ENCODE results near the gene TUBB. TPM values are rescaled to one million over a fixed set of nuclear protein-coding genes. Genes with fewer than 3 reads are reported as not detected.

TUBB gene
- total and polyA plus RNA-seq, 9 of the 15 experiments (the other 6 are each of a cell fraction or from before 2014, with no cell fraction given): 971 to 2,870 (median 1,478) TPM

DNA sequence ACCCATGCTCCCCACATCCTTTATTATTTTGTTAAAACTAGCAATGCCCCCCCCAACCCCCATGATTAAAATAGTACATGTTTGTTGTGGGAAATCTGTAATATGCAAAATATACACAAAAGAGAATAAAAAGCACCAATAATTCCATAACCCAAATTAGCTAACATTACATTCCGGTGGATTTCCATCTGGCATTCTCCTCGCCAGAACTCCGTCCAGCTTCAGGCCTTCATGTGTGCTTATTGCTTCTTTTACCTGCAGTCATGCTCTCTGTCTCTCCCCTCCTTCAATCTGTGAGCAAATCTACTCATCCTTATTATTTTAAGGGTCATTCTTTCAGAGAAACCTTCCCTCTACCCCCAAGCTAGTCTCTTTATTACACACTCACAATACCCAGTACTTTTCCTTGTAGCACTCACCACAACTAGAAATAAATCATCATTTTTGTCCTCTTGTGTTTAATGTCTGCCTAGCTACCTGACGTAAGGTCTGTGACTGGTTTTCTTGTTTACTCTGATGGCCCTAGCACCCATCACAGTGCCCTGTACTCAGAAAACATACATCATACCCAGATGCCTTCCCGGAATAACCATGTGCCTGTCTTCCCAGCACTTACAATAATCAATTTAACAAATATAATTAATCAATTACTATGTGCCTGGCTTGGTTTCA lies 49.8 kb downstream of the TUBB start (continued):
- TF ChIP-seq PBX2 (CRISPR knock-in tag; IDR thresholded peaks at IDR 0.05; ENCODE audit: low read depth) (no peak), PBX2 (tag; conservative IDR thresholded peaks at IDR 0.05; ENCODE audit: low read depth) (no peak), SP1 (CRISPR knock-in tag; IDR thresholded peaks at IDR 0.05) (no peak), ZKSCAN1 (IDR thresholded peaks at IDR 0.05; ENCODE audit: low read depth, low read length) (no peak), FOSL1 (tag; conservative IDR thresholded peaks at IDR 0.05) (peak; percentile 94), BACH1 (tag; IDR thresholded peaks at IDR 0.05) (peak; percentile 12; the same call in 1 of the 2 replicates), RUNX1 (IDR thresholded peaks at IDR 0.05; ENCODE audit: low read depth) (no peak), CGGBP1 (CRISPR knock-in tag; IDR thresholded peaks at IDR 0.05) (0 out of 2 replicates have a peak, but pooled peaks have one; percentile 13), NR2C1 (IDR thresholded peaks at IDR 0.05) (no peak), NR2C1 (tag; IDR thresholded peaks at IDR 0.05) (no peak), ZBTB49 (CRISPR knock-in tag; IDR thresholded peaks at IDR 0.05; ENCODE audit: borderline replicate concordance) (no peak), NCOA1 (IDR thresholded peaks at IDR 0.05; ENCODE audit: low read depth) (no peak), PATZ1 (CRISPR knock-in tag; IDR thresholded peaks at IDR 0.05; ENCODE audit: borderline replicate concordance) (no peak), ZNF740 (CRISPR knock-in tag; IDR thresholded peaks at IDR 0.05) (no peak), ZNF740 (tag; IDR thresholded peaks at IDR 0.05) (0 out of 4 replicates have a peak, but pooled peaks of 1 of the 2 experiments have one; percentile 39), JUND (IDR thresholded peaks at IDR 0.05; ENCODE audit: borderline replicate concordance, low read depth, low read length) (no peak), JUND (tag; IDR thresholded peaks at IDR 0.05; ENCODE audit: borderline replicate concordance, low read depth, low read length) (no peak), HSF4 (CRISPR knock-in tag; IDR thresholded peaks at IDR 0.05; ENCODE audit: borderline replicate concordance) (no peak), ATF7 (IDR thresholded peaks at IDR 0.05) (0 out of 2 replicates have a peak, but pooled peaks have one; percentile 2)

Data from K562 (cell line).